NOMO-1 (cell line): ENCODE data around the gene CCM2L.

ENCODE experiments used
- DNase-seq, 2 experiments: peaks; one replicate each; lab custom pipeline; 2025; ENCODE audit not compliant: unreplicated experiment in 2 of 2; lab: John Stamatoyannopoulos, UW

CCM2L gene

DNA sequence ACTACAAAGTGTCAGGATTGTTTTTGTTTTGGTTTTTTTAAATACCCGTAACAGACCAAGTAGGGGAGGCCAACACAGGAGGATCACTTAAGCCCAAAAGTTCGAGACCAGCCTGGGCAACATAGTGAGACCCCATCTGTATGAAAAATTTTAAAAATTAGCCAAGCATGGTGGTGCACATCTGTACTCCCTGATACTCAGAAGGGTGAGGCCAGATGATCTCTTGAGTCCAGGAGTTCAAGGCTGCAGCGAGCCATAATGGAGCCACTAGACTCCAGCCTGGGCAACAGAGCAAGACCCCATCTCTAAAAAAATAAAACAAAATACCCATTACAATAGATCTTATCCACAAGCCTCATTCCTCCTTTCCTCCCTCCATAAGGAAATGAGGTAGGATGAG lies 70.5 kb downstream of the CCM2L start:
- no peak for DNase-seq
